ENCODE measurements around the gene PDIA2.

PDIA2 gene

GRCh38 chr16:280991-281659 is 1.8 kb upstream of the PDIA2 start:
- DNase-seq: no peak

- DNase-seq: no peak
Measured at GRCh38 chr16:281660-282255, 1.2 kb upstream of the PDIA2 start.

GRCh38 chr16:282491-282890 is 473 bp upstream of the PDIA2 start:
- no peak for DNase-seq

- no peak for DNase-seq
Measured at GRCh38 chr16:284204-285120, 1.5 kb downstream of the PDIA2 start.

GRCh38 chr16:285146-286055 is 2.4 kb downstream of the PDIA2 start:
- no peak for DNase-seq

GRCh38 chr16:286491-287297 is 3.7 kb downstream of the PDIA2 start:
- DNase-seq: no peak

- peak; percentile 70 for DNase-seq
Measured at GRCh38 chr16:287298-287811, 4.4 kb downstream of the PDIA2 start.

- no peak for DNase-seq
Measured at GRCh38 chr16:287981-288920, 5.3 kb downstream of the PDIA2 start.

GRCh38 chr16:289395-289997 is 6.5 kb downstream of the PDIA2 start:
- no peak for DNase-seq

GRCh38 chr16:290015-290680 is 7.2 kb downstream of the PDIA2 start:
- DNase-seq: no peak

GRCh38 chr16:290681-291405 is 7.9 kb downstream of the PDIA2 start:
- no peak for DNase-seq

GRCh38 chr16:291539-291938 is 8.6 kb downstream of the PDIA2 start:
- DNase-seq: no peak

- DNase-seq: no peak
Measured at GRCh38 chr16:293043-293775, 10.2 kb downstream of the PDIA2 start.

- DNase-seq: no peak
Measured at GRCh38 chr16:296276-296675, 13.3 kb downstream of the PDIA2 start.

GRCh38 chr16:296806-297510 is 14.0 kb downstream of the PDIA2 start:
- no peak for DNase-seq

GRCh38 chr16:297832-298231 is 14.9 kb downstream of the PDIA2 start:
- no peak for DNase-seq

GRCh38 chr16:301235-301634 is 18.3 kb downstream of the PDIA2 start:
- no peak for DNase-seq

Measured in COR-L47 (cell line).